Daoy (cell line): ENCODE results near the gene AMH. TPM values are rescaled to one million over a fixed set of nuclear protein-coding genes. Genes with fewer than 3 reads are reported as not detected.

ENCODE experiments used
- DNase-seq: peaks from one replicate; pipeline ENCODE4 v3.0.0-alpha.2; 2015; ENCODE audit warnings: low read depth
- total RNA-seq: library from RNA; depleted of rRNA; stranded (reverse); fragments of >200 nt; shearing (Covaris generic); gene quantifications from 2 replicates; pipeline ENCODE4 v1.2.3, GENCODE V29; 2014

AMH gene
- total RNA-seq, 1 experiment from 2014 or later, result 0.51 TPM

DNA sequence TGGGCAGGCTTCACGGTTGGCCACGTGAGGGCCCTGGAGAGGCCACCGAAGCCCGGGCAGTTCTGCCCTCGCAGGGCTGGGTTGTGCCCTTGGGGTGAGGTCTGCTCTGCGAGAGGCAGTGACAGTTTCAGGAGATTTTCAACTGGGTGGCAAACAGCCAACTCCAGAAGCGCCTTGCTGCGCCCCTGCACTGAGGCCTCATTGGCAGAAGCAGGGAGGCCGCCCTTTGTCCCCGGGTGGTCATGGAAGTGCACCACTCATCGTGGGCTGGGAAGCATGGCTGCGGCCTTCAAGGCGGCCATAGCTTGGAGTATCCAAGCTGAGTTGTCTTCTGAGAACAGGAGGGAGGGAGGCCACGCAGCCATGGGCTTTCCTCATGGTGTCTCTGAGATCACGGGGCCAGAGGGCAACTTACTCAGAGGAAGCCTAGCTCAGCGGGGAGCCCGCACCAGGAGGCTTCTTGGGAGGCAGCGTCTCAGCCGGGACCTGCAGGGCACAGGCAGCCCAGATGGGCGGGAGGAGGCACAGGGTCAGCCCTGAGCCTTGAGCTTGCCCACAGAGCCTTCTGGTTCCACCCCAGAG lies 27.8 kb upstream of the AMH start:
- no peak for DNase-seq

GRCh38 chr19:2221918-2222317 lies 27.2 kb upstream of the AMH start:
- DNase-seq, result no peak

DNA sequence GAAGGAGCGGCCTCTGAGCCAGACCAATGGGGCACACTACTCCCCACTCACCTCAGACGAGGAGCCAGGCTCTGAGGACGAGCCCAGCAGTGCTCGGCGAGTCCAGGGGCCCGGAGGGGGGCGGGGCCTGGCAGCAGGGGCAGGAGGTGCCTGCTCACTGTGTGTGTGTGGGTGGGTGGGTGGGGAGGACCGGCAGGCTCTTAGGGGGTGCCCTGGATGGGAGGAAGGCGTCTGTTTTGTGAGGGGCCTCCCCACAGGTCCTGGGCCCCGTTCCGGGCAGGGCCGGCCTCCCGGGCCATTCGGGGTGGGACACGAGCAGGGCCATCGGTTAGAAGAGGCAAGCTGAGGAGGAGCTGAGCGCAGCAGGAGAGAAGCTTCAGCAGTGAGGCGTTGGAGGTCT lies 25.7 kb upstream of the AMH start:
- no peak for DNase-seq

- DNase-seq, result no peak
Measured at GRCh38 chr19:2223959-2224358, 25.2 kb upstream of the AMH start.

DNA sequence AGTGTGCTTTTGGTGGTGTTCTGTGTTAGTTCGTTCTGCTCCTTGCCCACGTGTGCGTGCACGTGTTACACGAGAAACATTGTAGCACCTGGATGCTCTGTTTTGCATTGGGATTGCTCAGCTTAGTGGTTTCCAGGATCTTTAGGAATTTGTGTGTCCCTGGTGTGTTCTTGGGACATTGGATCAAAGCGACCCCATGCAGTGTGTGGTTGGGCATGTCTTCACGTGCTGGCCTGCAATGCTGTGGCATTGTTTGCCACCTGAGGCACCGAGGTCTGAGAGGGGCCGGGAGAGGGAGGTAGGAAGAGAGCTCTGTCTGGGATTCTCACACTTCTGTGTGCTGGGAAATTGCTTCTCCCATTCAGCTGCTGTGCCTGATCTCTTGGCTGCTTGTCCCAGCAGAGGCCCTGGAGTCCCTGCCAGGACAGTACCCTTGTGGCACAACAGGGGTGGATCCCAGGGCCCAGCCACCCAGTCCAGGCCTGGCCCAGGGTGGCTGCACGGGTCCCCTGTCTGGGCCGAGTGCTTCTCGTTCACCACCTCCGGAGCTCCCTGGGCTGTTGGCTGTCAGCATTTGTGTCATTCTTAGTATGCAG lies 24.3 kb upstream of the AMH start:
- no peak for DNase-seq

DNA sequence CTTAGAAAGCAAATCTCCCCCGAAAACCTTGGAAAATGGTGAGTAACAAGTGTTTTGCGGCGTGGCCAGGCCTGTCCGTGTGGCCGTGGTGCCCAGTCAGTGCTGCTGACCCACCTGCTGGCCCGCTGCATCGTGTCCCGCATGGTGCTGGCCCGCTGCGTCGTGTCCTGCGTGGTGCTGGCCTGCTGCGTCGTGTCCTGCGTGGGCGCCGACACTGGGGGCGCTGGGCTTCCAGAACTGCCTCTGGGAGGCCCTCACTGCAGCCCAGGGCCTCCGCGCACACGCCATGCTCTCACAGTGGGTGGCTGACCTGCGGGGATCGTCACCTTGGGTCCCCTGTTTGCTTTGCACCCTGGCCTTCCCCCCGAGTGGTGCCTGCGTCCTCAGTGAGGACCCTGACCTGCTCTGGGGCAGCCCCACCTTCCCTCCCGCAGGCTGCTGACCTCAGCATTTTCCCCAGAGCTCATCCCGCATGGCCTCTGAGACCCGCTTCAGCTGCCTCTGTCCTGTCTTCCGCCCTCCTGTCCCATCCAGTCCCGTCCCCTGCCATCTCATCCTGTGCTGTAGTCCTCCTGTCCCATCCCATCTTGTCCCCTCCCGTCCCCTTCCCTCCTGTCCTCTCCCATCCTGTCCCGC lies 23.6 kb upstream of the AMH start:
- no peak for DNase-seq

- no peak for DNase-seq
Measured at GRCh38 chr19:2226051-2226839, 22.9 kb upstream of the AMH start.

- no peak for DNase-seq
Measured at GRCh38 chr19:2226840-2227360, 22.2 kb upstream of the AMH start.

DNA sequence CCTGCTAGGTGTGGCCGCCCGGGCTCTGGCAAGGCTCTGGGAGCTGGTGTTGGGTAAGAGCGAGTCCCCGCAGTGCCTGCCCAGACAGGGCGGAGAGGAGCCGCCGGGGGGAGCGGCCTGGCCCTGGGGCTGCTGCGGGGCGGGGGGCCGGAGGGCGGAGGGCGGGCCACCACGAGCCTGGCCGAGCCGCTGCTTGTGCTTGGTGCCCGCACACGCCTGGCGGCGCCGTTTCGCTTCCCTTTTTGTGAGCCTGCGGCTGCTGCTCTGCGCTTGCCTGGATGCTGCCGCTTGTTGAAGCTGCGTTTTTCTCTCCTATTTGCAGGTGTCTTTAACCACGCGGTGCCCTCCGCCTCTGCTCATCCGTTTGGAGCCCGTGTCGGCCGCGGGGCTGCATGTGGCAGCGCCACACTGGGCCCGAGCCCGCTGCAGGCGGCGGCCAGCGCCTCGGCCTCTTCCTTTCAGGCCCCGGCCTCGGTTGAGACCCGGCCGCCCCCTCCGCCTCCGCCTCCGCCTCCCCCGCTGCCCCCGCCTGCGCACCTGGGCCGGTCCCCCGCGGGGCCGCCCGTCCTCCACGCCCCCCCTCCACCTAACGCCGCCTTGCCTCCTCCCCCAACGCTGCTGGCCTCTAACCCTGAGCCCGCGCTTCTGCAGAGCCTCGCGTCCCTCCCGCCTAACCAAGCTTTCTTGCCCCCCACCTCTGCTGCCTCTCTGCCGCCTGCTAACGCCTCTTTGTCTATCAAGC lies 21.5 kb upstream of the AMH start:
- DNase-seq, result no peak

- DNase-seq, result no peak
Measured at GRCh38 chr19:2228157-2229030, 20.7 kb upstream of the AMH start.

GRCh38 chr19:2229103-2230032 lies 19.8 kb upstream of the AMH start:
- DNase-seq, result no peak

GRCh38 chr19:2230033-2230531 lies 19.0 kb upstream of the AMH start:
- DNase-seq, result no peak

GRCh38 chr19:2230807-2231533 lies 18.2 kb upstream of the AMH start:
- no peak for DNase-seq

- DNase-seq, result no peak
Measured at GRCh38 chr19:2231621-2232221, 17.4 kb upstream of the AMH start.

- no peak for DNase-seq
Measured at GRCh38 chr19:2232286-2233151, 16.6 kb upstream of the AMH start.

DNA sequence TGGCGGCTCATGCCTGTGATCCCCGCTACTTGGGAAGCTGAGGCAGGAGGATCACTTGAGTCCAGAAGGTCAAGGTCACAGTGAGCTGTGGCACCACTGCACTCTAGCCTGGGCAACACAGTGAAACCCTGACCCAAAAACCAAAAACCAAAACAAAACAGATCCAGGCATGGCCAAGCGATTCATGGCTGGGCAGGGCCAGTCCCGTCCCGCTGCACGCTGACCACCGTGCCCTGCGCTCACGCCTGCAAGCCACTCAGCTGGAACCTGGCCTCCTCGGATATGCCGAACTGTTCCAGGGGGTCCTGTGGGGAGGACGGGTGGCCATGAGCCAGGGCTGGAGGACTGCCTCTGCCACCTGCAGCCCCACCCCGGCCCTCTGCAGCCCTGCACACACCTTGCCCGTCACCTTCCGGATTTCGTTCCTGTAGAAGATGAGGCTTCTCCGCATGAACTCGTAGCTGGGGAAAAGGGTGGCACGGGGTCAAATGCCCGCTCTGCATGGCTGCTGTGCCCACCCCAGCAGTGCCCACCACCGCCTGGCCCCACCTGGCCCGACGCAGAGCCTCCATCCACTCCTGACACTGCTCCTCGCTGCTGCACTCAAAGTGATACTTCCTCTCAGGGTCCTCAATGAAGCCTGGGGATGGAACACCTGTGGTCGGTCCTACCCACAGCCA lies 15.4 kb upstream of the AMH start:
- no peak for DNase-seq

DNA sequence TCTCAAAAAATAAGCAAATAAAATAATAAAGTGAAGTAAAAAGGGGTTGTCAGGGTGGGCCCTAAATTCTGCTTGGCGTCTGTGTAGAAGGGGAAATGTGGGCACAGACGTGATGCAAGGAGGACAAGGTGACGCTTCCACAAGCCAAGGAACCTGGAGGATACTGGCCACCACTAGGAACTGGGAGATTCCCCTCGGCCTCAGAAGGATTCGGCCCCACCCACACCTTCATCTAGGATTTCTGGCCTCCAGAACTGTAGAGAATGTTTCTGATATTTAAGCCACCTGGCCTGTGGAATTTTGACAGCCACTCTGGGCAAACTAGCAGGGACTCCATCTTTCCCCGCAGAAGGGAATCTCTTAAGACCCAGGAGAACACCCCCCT lies 14.1 kb upstream of the AMH start:
- no peak for DNase-seq
